Right lobe of liver (tissue), 6 donors: ENCODE data around the gene MTHFR. TPM values are rescaled to one million over a fixed set of nuclear protein-coding genes. Genes with fewer than 3 reads are reported as not detected.
A peak's percentile ranks its signal among the peaks of the same experiment; 100 is the strongest.

ENCODE experiments used
- ATAC-seq, 4 donors: fragments of 200-7000 bp; cut with Tn5 transposase; one replicate each; pipeline ENCODE4 v1.9.1; 2020; ENCODE audit warnings: mild to moderate bottlenecking in 4 of 4, moderate library complexity in 4 of 4
- DNase-seq, 3 donors: peaks; one replicate each; pipeline ENCODE4 v3.0.0-alpha.2; 2020
- H3K27ac ChIP-seq, 3 donors: fragments of 200-600 bp; one replicate each; pipeline ENCODE4 v1.8.0; 2022
- H3K27me3 ChIP-seq, 2 donors: fragments of 200-600 bp; one replicate each; pipeline ENCODE4 v1.8.0; 2022
- H3K36me3 ChIP-seq, 4 donors: fragments of 200-600 bp; sonication (generic) in 1 of 4; one replicate each; pipeline versions ENCODE4 v1.5.1 to v1.8.0; 2017 to 2022; ENCODE audit warnings: control low read depth in 1 of 4
- H3K4me1 ChIP-seq, 4 donors: fragments of 200-600 bp; sonication (generic) in 1 of 4; one replicate each; pipeline versions ENCODE4 v1.5.1 to v1.8.0; 2017 to 2022; ENCODE audit warnings: control low read depth in 1 of 4
- H3K4me3 ChIP-seq, 3 donors: fragments of 200-600 bp; one replicate each; pipeline ENCODE4 v1.8.0; 2022
- H3K9me3 ChIP-seq, 4 donors: fragments of 200-600 bp; sonication (generic) in 1 of 4; one replicate each; pipeline versions ENCODE4 v1.5.1 to v1.8.0; 2017 to 2022; ENCODE audit warnings: control low read depth in 1 of 4
- POLR2A ChIP-seq: fragments of 450-650 bp; IDR thresholded peaks from one replicate; pipeline ENCODE4 v1.6.1; 2017; ENCODE audit warnings: antibody characterized with exemption, mild to moderate bottlenecking
- WGBS: methylation state at CpG from one replicate; pipeline ENCODE4 v1.1.6; 2018; ENCODE audit warnings: low coverage, low lambda C conversion rate; ENCODE audit not compliant: insufficient coverage; ENCODE audit errors: missing lambda C conversion rate; 5-methylcytosine and 5-hydroxymethylcytosine counted together
- intact Hi-C, 2 donors: fragments of 100-400 bp; cut with DNase I; formaldehyde crosslinking; loops; one replicate each; pipeline versions ENCODE4 v1.11.2 to v1.14.1; 2022
- total RNA-seq, 6 experiments: library from RNA; depleted of rRNA in 2 of 6; stranded (reverse); fragments of >200 nt in 2 of 6; fragmentation: NEBNext Ultra II Directional in 3 of 6; extraction: Animal tissue kit (Norgen Biotek cat#: 25700) in 3 of 6; gene quantifications; one replicate each; pipeline versions ENCODE4 v1.1.0 to v1.2.4, GENCODE V29; 2016 to 2023
- TF ChIP-seq, protein P1 (sequence below), 4 donors: fragments of 200-600 bp in 3 of 4; fragments of 450-650 bp in 1 of 4; IDR thresholded peaks; one replicate each; pipeline versions ENCODE4 v1.5.1 to v1.8.0; 2016 to 2022; ENCODE audit warnings: antibody characterized with exemption in 4 of 4, mild to moderate bottlenecking in 2 of 4
- donor health status: DM: no; HTN: yes; CAD: no.
- donor health status: DM: no; HTN: no; CAD: no.
- donor health status: DM: no; HTN: no; CAD: no.
- donor health status: DM: no; HTN: yes; CAD: no.
- donor health status: DM: no; HTN: yes; CAD: no.

MTHFR gene
- total RNA-seq, 6 experiments from 2014 or later = 10.6 to 20.1 (median 15.6) TPM

DNA sequence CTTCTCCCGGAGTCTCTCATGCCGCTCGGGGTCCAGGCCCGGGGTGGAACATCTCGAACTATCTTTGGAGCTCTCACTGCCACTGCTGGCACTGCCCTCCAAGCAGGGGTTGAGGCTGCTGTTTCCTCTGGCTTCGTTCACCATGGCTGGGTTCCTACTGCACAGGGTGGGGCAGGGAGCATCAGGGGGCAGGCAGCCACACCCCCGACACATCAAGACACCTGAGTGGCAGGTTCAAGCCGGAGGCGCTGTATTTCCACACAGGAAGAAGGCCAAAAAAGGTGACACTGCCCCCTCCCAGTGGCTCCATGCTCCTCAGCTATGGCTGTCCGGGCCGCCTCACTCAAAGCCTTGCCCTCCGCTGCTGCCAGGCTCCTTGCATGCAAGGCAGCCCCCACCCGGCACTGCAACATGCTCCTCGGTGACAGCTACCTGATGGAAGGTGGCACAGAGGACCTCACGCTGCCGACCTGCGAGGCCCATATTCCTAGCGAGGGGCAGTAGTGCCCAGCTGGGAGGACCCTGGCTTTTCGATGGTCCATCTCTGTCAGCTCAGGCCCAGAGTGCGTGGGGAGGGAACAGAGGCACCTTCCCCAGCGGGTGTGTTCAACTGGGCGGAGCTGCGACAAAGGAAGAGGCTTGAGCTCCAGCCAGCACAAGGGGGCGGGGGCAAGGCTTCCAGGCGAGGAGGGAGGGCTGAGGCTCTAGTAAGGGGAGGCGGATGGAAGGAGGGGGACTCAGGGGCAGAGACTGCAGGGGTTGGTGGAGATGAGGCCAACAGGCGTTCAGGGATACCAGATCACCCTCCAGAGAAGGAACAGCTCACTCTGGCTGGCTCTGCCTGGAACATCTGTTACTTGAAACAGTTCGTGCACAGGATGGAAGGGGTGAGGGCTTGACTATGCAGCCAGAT lies 2.5 kb downstream of the MTHFR start:
- H3K4me3 ChIP-seq = peak overlapping the region; percentile 44 to 75 (median 64)
- H3K4me1 ChIP-seq = peaks cover 0 to 48% (median 23%) of the 10 kb centered on the region in 4 donors
- H3K36me3 ChIP-seq = peaks cover 0 to 26% (median 3%) of the 10 kb centered on the region in 4 donors
- peak overlapping the region; percentile 96 to 100 (median 97) for H3K27ac ChIP-seq
- intact Hi-C loops = no loop called here
- no peaks in the 10 kb centered on the region for H3K9me3 ChIP-seq
- 35% methylated on average over 16 of the region's 28 CpGs for WGBS
- peak; percentile 3 to 30 (median 19) for ATAC-seq
- TF ChIP-seq, protein P1, sequence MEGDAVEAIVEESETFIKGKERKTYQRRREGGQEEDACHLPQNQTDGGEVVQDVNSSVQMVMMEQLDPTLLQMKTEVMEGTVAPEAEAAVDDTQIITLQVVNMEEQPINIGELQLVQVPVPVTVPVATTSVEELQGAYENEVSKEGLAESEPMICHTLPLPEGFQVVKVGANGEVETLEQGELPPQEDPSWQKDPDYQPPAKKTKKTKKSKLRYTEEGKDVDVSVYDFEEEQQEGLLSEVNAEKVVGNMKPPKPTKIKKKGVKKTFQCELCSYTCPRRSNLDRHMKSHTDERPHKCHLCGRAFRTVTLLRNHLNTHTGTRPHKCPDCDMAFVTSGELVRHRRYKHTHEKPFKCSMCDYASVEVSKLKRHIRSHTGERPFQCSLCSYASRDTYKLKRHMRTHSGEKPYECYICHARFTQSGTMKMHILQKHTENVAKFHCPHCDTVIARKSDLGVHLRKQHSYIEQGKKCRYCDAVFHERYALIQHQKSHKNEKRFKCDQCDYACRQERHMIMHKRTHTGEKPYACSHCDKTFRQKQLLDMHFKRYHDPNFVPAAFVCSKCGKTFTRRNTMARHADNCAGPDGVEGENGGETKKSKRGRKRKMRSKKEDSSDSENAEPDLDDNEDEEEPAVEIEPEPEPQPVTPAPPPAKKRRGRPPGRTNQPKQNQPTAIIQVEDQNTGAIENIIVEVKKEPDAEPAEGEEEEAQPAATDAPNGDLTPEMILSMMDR (IDR thresholded peaks at IDR 0.05) = no peak
- TF ChIP-seq POLR2A = peak; percentile 30
- peak; percentile 83 to 90 (median 90) for DNase-seq
- no peaks in the 10 kb centered on the region for H3K27me3 ChIP-seq

DNA sequence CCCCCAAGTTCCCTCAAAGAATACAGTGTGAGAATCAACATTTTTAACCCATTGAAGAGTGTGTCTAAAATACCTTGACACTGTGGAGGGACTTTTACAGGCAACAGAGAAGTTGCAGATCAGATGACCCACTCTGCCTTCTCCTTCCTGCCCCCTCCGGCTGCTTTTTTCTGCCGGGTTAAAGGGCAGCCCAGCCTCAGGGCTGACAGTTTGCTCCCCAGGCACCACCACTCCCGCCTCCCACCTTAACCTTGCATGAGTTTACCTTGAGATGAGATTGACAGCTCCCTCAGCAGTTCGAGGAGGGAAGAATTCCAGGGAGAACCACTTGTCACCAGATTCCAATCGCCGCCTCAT lies 3.2 kb downstream of the MTHFR start:
- H3K4me1 ChIP-seq = peaks cover 0 to 46% (median 21%) of the 10 kb centered on the region in 4 donors
- DNase-seq = no peak

DNA sequence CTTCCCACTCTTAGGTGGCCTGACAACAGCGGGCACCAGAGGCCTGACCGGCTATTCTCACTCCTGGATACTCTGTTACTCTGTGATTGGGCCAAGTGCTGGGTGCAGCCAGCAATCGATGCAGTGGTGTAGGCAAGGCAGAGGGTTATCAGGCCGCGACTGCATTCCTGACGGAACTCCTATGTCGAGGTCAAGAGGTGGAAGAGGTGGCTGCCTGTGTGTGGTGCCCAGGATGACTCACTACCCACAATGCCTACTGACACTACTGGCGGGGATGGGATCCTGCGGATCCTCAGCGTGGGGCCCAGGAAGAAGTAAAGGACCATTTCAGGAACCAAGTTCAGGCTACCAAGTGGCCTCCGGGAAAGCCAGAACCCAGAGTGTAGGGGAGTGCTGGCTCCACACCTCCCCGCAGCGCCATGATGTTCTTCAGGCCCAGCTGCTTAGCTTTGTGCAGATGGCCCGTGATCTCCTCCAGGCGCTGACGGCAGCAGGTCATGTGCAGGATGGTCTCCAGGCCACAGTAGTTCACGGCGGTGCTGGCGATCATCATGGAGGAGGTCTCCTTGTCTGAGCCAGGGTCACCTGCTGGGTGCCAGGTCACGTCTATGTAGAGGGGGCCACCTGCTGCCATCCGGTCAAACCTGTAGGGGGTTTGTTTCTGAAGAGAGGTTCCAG lies 4.9 kb downstream of the MTHFR start:
- Histone ChIP-seq H3K4me1 (peaks cover 0 to 36% (median 14%) of the 10 kb centered on the region in 4 donors), H3K4me3 (no peak overlapping the region), H3K27me3 (no peaks in the 10 kb centered on the region), H3K27ac (peak overlapping the region in 2 of 3 donors; percentile 16 to 21), H3K9me3 (no peaks in the 10 kb centered on the region), H3K36me3 (peaks cover 0 to 34% (median 7%) of the 10 kb centered on the region in 4 donors)
- TF ChIP-seq, protein P1 (IDR thresholded peaks at IDR 0.05) = no peak
- TF ChIP-seq POLR2A = no peak
- intact Hi-C loops = no loop called here
- peak; percentile 78 to 82 (median 81) for DNase-seq
- ATAC-seq = peak; percentile 3 to 57 (median 16)
- 53% methylated on average over 3 of the region's 21 CpGs for WGBS

More for the DNA sequence above, 3.2 kb downstream of the MTHFR start:
- TF ChIP-seq, protein P1 (IDR thresholded peaks at IDR 0.05) = no peak
- no peak for TF ChIP-seq POLR2A
- intact Hi-C loops = no loop called here
- WGBS = 39% methylated on average over 5 of the region's 6 CpGs
- H3K9me3 ChIP-seq = no peaks in the 10 kb centered on the region
- H3K27me3 ChIP-seq = no peaks in the 10 kb centered on the region
- H3K27ac ChIP-seq = peak overlapping the region; percentile 96 to 100 (median 97)
- H3K36me3 ChIP-seq = peaks cover 0 to 27% (median 3%) of the 10 kb centered on the region in 4 donors
- peak overlapping the region; percentile 44 to 75 (median 64) for H3K4me3 ChIP-seq
- ATAC-seq = no peak

DNA sequence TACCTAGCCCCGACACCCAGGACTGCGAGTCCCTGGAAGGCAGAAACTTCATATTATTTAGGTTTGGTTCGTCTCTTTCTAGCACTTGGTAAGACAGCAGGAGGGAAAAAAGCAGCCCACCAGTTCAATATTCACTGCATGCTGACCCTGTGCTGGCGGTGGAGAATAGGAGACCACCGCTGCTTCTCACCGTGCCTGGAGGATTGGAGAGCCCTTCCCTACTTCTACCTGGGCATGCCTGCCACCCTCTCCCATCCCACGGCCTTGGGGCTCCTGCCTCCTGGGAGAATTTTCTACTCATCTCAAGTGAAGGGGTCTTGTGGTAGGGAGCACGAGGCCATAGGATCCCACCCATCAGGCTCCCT lies 5.4 kb downstream of the MTHFR start:
- Histone ChIP-seq H3K27ac (peak overlapping the region in 1 of 3 donors; percentile 16), H3K4me3 (no peak overlapping the region), H3K4me1 (peaks cover 0 to 36% (median 14%) of the 10 kb centered on the region in 4 donors), H3K36me3 (peaks cover 0 to 38% (median 9%) of the 10 kb centered on the region in 4 donors), H3K9me3 (no peaks in the 10 kb centered on the region), H3K27me3 (no peaks in the 10 kb centered on the region)
- TF ChIP-seq, protein P1 (IDR thresholded peaks at IDR 0.05) = no peak
- TF ChIP-seq POLR2A = no peak
- DNase-seq (no peak), ATAC-seq (no peak)
- WGBS = 93% methylated on average over 5 of the region's 8 CpGs
- intact Hi-C loops = no loop called here
